Measurements from ENCODE around the gene CSH1. TPM values are rescaled to one million over a fixed set of nuclear protein-coding genes. Genes with fewer than 3 reads are reported as not detected.
A peak's percentile ranks its signal among the peaks of the same experiment; 100 is the strongest.
"Not testable (repeated sequence)": the region's sequence is repeated elsewhere in the genome, so short reads cannot be mapped to it uniquely, and the experiment has no call there.

Gene CSH1
- total RNA-seq, 1 donor from 2014 or later, result not detected

DNA sequence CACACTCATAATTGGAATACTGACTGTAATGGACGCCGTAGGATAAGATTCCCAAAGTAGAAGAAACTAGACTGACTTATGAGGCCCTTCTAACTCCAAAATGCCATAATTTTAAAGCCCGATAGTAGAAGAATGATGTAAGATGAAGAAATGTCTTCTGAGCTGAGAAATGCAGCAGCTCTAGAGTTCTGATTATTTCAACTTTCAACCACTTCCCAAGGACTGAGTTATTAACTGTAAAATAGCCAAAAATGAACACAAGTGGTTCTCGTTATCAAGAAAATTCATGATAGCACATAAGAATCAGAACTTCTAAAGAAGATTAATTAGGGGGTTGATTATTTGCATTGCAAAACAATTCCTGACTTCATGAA lies 26.1 kb downstream of the CSH1 start:
- H3K4me1 ChIP-seq (ENCODE audit: control insufficient read depth in 3 of 3, insufficient read depth in 3 of 3, low read length in 3 of 3); H3K27ac ChIP-seq (ENCODE audit: low read depth, low read length); H3K36me3 ChIP-seq (ENCODE audit: control insufficient read depth in 3 of 3, insufficient read depth in 3 of 3, low read length in 3 of 3); H3K9me3 ChIP-seq (ENCODE audit: control insufficient read depth in 3 of 3, low read length in 3 of 3); H3K4me3 ChIP-seq (ENCODE audit: low read length in 3 of 3); H3K27me3 ChIP-seq (ENCODE audit: control insufficient read depth in 3 of 3, insufficient read depth in 3 of 3, low read length in 3 of 3); H3K9ac ChIP-seq (ENCODE audit: low read depth in 1 of 3, low read length in 3 of 3): not testable (repeated sequence)

DNA sequence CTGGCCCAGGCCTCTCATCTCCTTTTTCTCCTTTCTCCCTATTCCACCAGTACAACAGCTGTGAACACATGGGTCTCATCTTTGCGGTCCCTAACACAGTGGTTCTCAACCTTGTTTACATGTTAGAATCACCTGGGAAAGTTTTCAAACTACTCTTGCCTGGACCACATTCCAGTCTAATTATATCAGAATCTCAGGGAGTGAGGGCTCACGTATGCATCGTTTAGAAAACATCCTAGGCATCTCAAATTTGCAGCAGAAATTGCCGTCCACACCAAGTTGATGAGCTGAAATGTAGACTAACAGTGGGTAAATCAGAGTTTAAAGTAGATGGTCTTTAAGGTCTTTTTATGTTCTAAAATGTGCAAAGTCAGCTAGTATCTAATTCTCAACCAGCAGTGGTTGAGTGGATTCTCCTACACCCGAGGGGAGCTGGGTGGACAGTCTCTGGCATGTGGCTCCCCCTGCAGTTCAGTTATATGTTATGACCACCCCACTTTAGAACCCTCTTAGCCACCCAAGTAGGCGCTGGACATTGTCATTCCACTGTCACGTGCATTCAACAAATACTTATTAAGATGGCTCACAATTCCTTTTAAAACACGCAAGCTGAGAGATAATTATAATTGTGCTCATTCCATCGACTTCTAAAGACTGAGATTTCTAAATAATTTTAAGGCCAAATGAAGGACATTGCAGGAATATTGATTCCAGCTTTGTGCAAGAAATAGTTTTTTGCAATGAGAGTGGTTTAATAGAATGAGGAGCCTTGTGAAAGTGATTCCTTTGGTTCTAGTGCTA lies 26.7 kb downstream of the CSH1 start:
- H3K4me1 ChIP-seq (ENCODE audit: control insufficient read depth in 3 of 3, insufficient read depth in 3 of 3, low read length in 3 of 3); H3K4me3 ChIP-seq (ENCODE audit: low read length in 3 of 3); H3K27ac ChIP-seq (ENCODE audit: low read depth, low read length); H3K9me3 ChIP-seq (ENCODE audit: control insufficient read depth in 3 of 3, low read length in 3 of 3); H3K9ac ChIP-seq (ENCODE audit: low read depth in 1 of 3, low read length in 3 of 3); H3K36me3 ChIP-seq (ENCODE audit: control insufficient read depth in 3 of 3, insufficient read depth in 3 of 3, low read length in 3 of 3); H3K27me3 ChIP-seq (ENCODE audit: control insufficient read depth in 3 of 3, insufficient read depth in 3 of 3, low read length in 3 of 3): not testable (repeated sequence)

DNA sequence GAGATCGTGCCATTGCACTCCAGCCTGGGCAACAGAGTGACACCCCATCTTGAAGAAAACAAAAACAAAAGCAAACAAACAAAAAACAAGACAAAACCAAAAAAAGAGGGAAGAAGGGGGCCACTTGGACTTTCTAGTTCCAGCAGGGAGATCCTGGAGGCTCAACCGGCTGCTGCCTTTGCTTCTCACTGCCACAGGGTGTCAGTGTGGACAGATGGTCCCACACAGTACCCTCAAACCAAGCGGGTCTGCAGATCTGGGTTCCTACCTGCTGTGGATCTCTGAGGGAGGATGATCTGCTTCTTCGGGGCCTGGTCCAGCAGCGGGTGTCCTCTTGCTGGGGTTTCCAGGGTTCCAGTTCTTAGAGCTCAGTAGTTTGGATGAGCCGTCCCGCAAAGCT lies 29.7 kb downstream of the CSH1 start:
- H3K27ac ChIP-seq (ENCODE audit: low read depth, low read length); H3K4me3 ChIP-seq (ENCODE audit: low read length in 3 of 3); H3K4me1 ChIP-seq (ENCODE audit: control insufficient read depth in 3 of 3, insufficient read depth in 3 of 3, low read length in 3 of 3); H3K9ac ChIP-seq (ENCODE audit: low read depth in 1 of 3, low read length in 3 of 3); H3K27me3 ChIP-seq (ENCODE audit: control insufficient read depth in 3 of 3, insufficient read depth in 3 of 3, low read length in 3 of 3); H3K9me3 ChIP-seq (ENCODE audit: control insufficient read depth in 3 of 3, low read length in 3 of 3); H3K36me3 ChIP-seq (ENCODE audit: control insufficient read depth in 3 of 3, insufficient read depth in 3 of 3, low read length in 3 of 3): not testable (repeated sequence)

DNA sequence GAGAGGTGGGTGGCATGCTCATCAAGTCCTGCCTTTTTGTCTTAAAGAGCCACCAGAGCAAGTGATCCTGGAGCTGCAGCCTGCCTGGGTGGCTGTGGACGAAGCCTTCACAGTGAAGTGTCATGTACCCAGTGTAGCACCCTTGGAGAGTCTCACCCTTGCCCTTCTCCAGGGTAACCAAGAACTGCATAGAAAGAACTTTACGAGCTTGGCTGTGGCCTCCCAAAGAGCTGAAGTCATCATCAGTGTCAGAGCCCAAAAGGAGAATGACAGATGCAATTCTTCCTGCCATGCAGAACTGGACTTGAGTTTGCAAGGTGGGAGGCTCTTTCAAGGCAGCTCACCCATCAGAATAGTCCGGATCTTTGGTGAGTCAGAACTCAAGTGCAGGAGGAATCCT lies 37.1 kb downstream of the CSH1 start:
- H3K9me3 ChIP-seq (ENCODE audit: control insufficient read depth in 3 of 3, low read length in 3 of 3), result no peaks in the 10 kb centered on the region
- H3K9ac ChIP-seq (ENCODE audit: low read depth in 1 of 3, low read length in 3 of 3), result no peak overlapping the region
- no peak overlapping the region for H3K4me3 ChIP-seq (ENCODE audit: low read length in 3 of 3)
- no peaks in the 10 kb centered on the region for H3K4me1 ChIP-seq (ENCODE audit: control insufficient read depth in 3 of 3, insufficient read depth in 3 of 3, low read length in 3 of 3)
- H3K36me3 ChIP-seq (ENCODE audit: control insufficient read depth in 3 of 3, insufficient read depth in 3 of 3, low read length in 3 of 3), result no peaks in the 10 kb centered on the region
- no peak overlapping the region for H3K27ac ChIP-seq (ENCODE audit: low read depth, low read length)
- H3K27me3 ChIP-seq (ENCODE audit: control insufficient read depth in 3 of 3, insufficient read depth in 3 of 3, low read length in 3 of 3), result no peaks in the 10 kb centered on the region

DNA sequence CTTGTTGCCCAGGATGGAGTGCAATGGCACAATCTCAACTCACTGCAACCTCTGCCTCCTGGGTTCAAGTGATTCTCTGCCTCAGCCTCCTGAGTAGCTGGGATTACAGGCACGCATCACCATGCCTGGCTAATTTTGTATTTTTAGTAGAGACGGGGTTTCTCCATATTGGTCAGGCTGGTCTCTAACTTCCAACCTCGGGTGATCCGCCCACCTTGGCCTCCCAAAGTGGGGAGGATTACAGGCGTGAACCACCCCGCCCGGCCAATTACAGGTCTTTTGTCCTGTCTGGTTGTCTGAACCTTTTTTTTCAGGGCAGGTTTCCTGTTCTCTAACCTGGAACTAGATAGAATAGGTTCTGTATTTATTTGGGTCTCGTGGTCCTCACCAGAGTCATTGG lies 39.9 kb downstream of the CSH1 start:
- H3K4me3 ChIP-seq (ENCODE audit: low read length in 3 of 3); H3K27ac ChIP-seq (ENCODE audit: low read depth, low read length); H3K9ac ChIP-seq (ENCODE audit: low read depth in 1 of 3, low read length in 3 of 3); H3K27me3 ChIP-seq (ENCODE audit: control insufficient read depth in 3 of 3, insufficient read depth in 3 of 3, low read length in 3 of 3); H3K9me3 ChIP-seq (ENCODE audit: control insufficient read depth in 3 of 3, low read length in 3 of 3); H3K4me1 ChIP-seq (ENCODE audit: control insufficient read depth in 3 of 3, insufficient read depth in 3 of 3, low read length in 3 of 3); H3K36me3 ChIP-seq (ENCODE audit: control insufficient read depth in 3 of 3, insufficient read depth in 3 of 3, low read length in 3 of 3): not testable (repeated sequence)

DNA sequence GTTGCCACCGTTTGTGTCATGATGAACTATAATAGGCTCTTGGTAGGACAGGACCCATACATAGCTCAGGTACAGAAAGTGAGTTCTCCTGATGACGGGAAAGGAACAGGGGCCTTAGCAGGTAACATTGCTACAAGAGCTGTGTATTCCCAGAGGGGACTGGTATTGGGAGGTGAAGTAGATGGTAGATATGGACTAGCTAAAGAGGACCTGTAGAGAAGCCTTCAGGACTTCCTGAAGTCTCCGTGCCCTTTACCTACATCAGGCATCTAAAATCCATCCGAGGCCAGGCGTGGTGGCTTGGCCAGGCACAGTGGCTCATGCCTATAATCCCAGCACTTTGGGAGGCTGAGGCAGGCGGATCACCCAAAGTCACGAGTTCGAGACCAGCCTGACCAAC lies 41.2 kb downstream of the CSH1 start:
- H3K27me3 ChIP-seq (ENCODE audit: control insufficient read depth in 3 of 3, insufficient read depth in 3 of 3, low read length in 3 of 3), result no peaks in the 10 kb centered on the region
- no peak overlapping the region for H3K4me3 ChIP-seq (ENCODE audit: low read length in 3 of 3)
- no peak overlapping the region for H3K9ac ChIP-seq (ENCODE audit: low read depth in 1 of 3, low read length in 3 of 3)
- no peak overlapping the region for H3K27ac ChIP-seq (ENCODE audit: low read depth, low read length)
- no peaks in the 10 kb centered on the region for H3K9me3 ChIP-seq (ENCODE audit: control insufficient read depth in 3 of 3, low read length in 3 of 3)
- no peaks in the 10 kb centered on the region for H3K4me1 ChIP-seq (ENCODE audit: control insufficient read depth in 3 of 3, insufficient read depth in 3 of 3, low read length in 3 of 3)
- H3K36me3 ChIP-seq (ENCODE audit: control insufficient read depth in 3 of 3, insufficient read depth in 3 of 3, low read length in 3 of 3), result no peaks in the 10 kb centered on the region

DNA sequence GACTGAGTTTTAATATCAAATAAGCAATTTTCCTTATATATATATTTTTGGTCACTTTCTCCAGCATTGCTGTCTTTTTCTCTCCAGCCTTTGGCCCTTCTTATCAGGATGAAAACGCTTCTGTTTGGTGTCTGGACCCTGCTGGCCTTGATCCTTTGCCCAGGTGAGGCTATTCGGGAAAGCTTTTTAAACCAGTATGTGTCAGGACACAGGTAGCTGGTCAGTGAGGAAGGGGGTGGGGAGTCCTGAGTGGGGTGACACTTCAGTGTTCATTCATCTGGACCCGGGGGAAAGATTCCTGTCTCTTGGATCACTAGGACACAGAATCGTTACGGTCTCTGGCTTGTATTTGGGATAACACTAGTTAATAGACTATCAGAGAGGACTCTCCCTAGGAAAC lies 41.7 kb downstream of the CSH1 start:
- Histone ChIP-seq H3K27me3 (ENCODE audit: control insufficient read depth in 3 of 3, insufficient read depth in 3 of 3, low read length in 3 of 3) (no peaks in the 10 kb centered on the region), H3K9ac (ENCODE audit: low read depth in 1 of 3, low read length in 3 of 3) (no peak overlapping the region), H3K9me3 (ENCODE audit: control insufficient read depth in 3 of 3, low read length in 3 of 3) (no peaks in the 10 kb centered on the region), H3K27ac (ENCODE audit: low read depth, low read length) (no peak overlapping the region), H3K4me1 (ENCODE audit: control insufficient read depth in 3 of 3, insufficient read depth in 3 of 3, low read length in 3 of 3) (peaks cover 0 to under 1% (median 0%) of the 10 kb centered on the region in 3 donors), H3K4me3 (ENCODE audit: low read length in 3 of 3) (no peak overlapping the region), H3K36me3 (ENCODE audit: control insufficient read depth in 3 of 3, insufficient read depth in 3 of 3, low read length in 3 of 3) (no peaks in the 10 kb centered on the region)

DNA sequence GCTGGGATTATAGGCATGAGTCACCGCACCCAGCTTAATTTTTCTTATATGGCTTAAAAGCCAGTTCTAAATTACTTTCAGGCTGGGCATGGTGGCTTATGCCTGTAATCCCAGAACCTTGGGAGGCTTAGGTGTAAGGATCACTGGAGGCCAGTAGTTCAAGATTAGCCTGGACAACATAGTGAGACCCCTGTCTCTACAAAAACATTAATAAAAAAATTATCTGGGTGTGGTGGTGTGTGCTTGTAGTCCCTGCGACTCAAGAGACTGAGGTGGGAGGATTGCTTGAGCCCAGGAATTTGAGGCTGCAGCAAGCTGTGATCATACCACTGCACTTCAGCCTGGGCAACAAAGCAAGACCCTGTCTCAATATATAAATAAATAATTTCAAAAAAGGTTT lies 43.1 kb downstream of the CSH1 start:
- Histone ChIP-seq H3K27ac (ENCODE audit: low read depth, low read length) (no peak overlapping the region), H3K9me3 (ENCODE audit: control insufficient read depth in 3 of 3, low read length in 3 of 3) (no peaks in the 10 kb centered on the region), H3K27me3 (ENCODE audit: control insufficient read depth in 3 of 3, insufficient read depth in 3 of 3, low read length in 3 of 3) (no peaks in the 10 kb centered on the region), H3K36me3 (ENCODE audit: control insufficient read depth in 3 of 3, insufficient read depth in 3 of 3, low read length in 3 of 3) (no peaks in the 10 kb centered on the region), H3K4me1 (ENCODE audit: control insufficient read depth in 3 of 3, insufficient read depth in 3 of 3, low read length in 3 of 3) (peaks cover 6 to 12% (median 12%) of the 10 kb centered on the region in 3 donors), H3K4me3 (ENCODE audit: low read length in 3 of 3) (no peak overlapping the region), H3K9ac (ENCODE audit: low read depth in 1 of 3, low read length in 3 of 3) (no peak overlapping the region)

DNA sequence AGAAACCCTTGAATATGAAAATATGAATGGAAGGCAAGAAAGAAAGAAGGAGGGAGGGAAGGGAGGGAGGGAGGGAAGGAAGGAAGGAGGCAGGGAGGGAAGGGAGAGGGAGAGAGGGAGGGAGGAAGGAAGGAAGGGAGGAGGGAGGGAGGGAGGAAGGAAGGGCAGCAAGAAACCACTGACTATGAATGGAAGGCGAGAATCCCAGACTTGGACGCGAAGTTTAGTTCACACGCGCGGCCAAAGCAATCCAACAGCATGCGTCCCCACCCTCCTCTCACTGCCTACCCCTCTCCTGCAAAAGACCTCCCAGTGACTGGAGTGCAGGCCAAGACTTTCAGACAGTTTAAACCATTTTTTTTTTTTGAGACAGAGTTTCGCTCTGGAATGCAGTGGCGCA lies 46.0 kb downstream of the CSH1 start:
- H3K9me3 ChIP-seq (ENCODE audit: control insufficient read depth in 3 of 3, low read length in 3 of 3), result no peaks in the 10 kb centered on the region
- peaks cover 6 to 13% (median 12%) of the 10 kb centered on the region in 3 donors for H3K4me1 ChIP-seq (ENCODE audit: control insufficient read depth in 3 of 3, insufficient read depth in 3 of 3, low read length in 3 of 3)
- no peaks in the 10 kb centered on the region for H3K27me3 ChIP-seq (ENCODE audit: control insufficient read depth in 3 of 3, insufficient read depth in 3 of 3, low read length in 3 of 3)
- H3K27ac ChIP-seq (ENCODE audit: low read depth, low read length), result no peak overlapping the region
- no peaks in the 10 kb centered on the region for H3K36me3 ChIP-seq (ENCODE audit: control insufficient read depth in 3 of 3, insufficient read depth in 3 of 3, low read length in 3 of 3)
- H3K4me3 ChIP-seq (ENCODE audit: low read length in 3 of 3), result no peak overlapping the region
- H3K9ac ChIP-seq (ENCODE audit: low read depth in 1 of 3, low read length in 3 of 3), result no peak overlapping the region

DNA sequence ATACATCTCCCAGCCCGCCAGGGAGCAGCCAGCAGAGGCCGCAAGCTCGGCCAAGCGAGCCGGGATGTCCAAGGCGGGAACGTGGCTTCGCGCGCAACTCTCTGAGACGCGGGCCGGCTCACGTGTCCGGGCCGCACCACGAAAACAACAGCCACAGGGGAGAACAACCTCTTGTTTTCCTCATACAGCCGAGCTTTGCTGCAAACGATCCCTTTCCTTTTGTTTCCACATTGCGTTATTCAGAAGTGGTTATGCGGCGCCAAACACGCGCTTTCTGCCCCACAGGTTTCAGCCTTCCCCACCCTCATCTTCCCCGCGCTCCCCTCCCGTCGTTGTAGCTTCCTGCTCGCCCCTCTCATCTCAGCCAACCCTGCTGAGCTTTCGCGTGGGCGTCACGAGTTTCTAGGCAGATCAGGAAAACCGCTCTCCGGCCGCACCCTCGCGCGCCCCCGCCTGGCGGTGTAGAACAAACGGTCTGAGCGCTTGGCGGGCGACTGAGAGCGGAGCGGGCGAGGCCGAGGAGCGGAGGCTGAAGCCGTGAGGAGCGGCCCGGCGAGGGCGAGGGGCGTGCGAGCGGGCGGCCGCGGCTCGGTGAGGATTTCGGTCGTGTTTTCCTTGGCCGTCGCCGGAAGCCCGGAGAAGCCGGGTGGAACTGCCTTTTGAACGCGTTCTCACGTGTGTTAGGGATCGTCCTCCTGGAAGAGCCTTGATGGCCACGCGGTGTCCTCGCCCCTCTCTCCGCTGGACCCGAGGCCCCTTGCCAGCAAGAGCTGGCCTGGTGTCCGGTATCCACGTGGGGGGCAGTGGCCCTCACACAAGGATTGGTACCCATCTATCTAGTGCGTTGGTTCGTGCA lies 47.3 kb downstream of the CSH1 start:
- H3K9me3 ChIP-seq (ENCODE audit: control insufficient read depth in 3 of 3, low read length in 3 of 3), result no peaks in the 10 kb centered on the region
- H3K27me3 ChIP-seq (ENCODE audit: control insufficient read depth in 3 of 3, insufficient read depth in 3 of 3, low read length in 3 of 3), result no peaks in the 10 kb centered on the region
- H3K27ac ChIP-seq (ENCODE audit: low read depth, low read length), result peak overlapping the region; percentile 72
- peak overlapping the region; percentile 66 to 83 (median 75) for H3K4me3 ChIP-seq (ENCODE audit: low read length in 3 of 3)
- H3K36me3 ChIP-seq (ENCODE audit: control insufficient read depth in 3 of 3, insufficient read depth in 3 of 3, low read length in 3 of 3), result no peaks in the 10 kb centered on the region
- H3K9ac ChIP-seq (ENCODE audit: low read depth in 1 of 3, low read length in 3 of 3), result peak overlapping the region; percentile 66 to 83 (median 74)
- H3K4me1 ChIP-seq (ENCODE audit: control insufficient read depth in 3 of 3, insufficient read depth in 3 of 3, low read length in 3 of 3), result peaks cover 6 to 13% (median 12%) of the 10 kb centered on the region in 3 donors
